ENCODE data around the gene CRYBG1. TPM values are rescaled to one million over a fixed set of nuclear protein-coding genes. Genes with fewer than 3 reads are reported as not detected.

The CRYBG1 gene
- total and polyA plus RNA-seq, 2 of the 4 experiments (the other 2 are of a cell fraction) = 0.38 to 1.1 TPM

GRCh38 chr6:106486236-106486635 lies 125.7 kb downstream of the CRYBG1 start:
- in situ Hi-C loops (cut with MboI; ENCODE audit: low sequenced_read_pairs) = no loop called here
- Histone ChIP-seq H3K4me2 (ENCODE audit: low read depth, low read length) (no peak overlapping the region), H2AFZ (replicated peaks; ENCODE audit: low read length, poor library complexity) (no peak overlapping the region), H3K9me1 (ENCODE audit: insufficient read depth, low read length) (peaks cover 4% of the 10 kb centered on the region; the same call in 1 of the 2 replicates), H2BK120ac (ENCODE audit: low read depth, low read length) (no peak overlapping the region), H3K27ac (ENCODE audit: insufficient read depth, low read length) (no peak overlapping the region), H2AK5ac (ENCODE audit: low read depth, low read length) (no peak overlapping the region), H4K91ac (ENCODE audit: insufficient read depth, low read depth, low read length) (no peak overlapping the region), H2BK5ac (ENCODE audit: low read depth, low read length, poor library complexity, severe bottlenecking) (no peak overlapping the region), H3K14ac (replicated peaks; ENCODE audit: low read depth, low read length) (no peak overlapping the region), H4K8ac (ENCODE audit: low read depth in 2 of 2, low read length in 2 of 2) (no peak overlapping the region), H3K9ac (ENCODE audit: low read depth, low read length) (no peak overlapping the region), H4K5ac (ENCODE audit: low read depth, low read length) (no peak overlapping the region), H3K79me1 (ENCODE audit: low read depth in 1 of 2, low read length in 2 of 2) (no peaks in the 10 kb centered on the region), H3K4ac (ENCODE audit: low read depth, low read length) (no peak overlapping the region), H3K4me3 (ENCODE audit: insufficient read depth, low read depth, low read length) (no peak overlapping the region), H4K20me1 (ENCODE audit: insufficient read depth, low read length) (no peaks in the 10 kb centered on the region), H2BK15ac (ENCODE audit: low read depth, low read length) (no peak overlapping the region), H2BK20ac (ENCODE audit: low read depth, low read length) (no peak overlapping the region), H3K56ac (ENCODE audit: extremely low read depth, insufficient read depth, low read length) (no peak overlapping the region), H2AK9ac (replicated peaks; ENCODE audit: low read depth, low read length, poor library complexity) (no peak overlapping the region), H3K9me3 (ENCODE audit: control insufficient read depth, insufficient read depth, low read length) (no peaks in the 10 kb centered on the region), H3K27me3 (ENCODE audit: control insufficient read depth, insufficient read depth, low read length) (peaks cover 18% of the 10 kb centered on the region), H3K36me3 (ENCODE audit: control insufficient read depth, insufficient read depth, low read length) (no peaks in the 10 kb centered on the region), H3K4me1 (ENCODE audit: control insufficient read depth, insufficient read depth, low read length) (no peaks in the 10 kb centered on the region), H3K23ac (ENCODE audit: low read depth, low read length) (no peak overlapping the region), H3K18ac (ENCODE audit: low read depth, low read length) (no peak overlapping the region)
- CTCF ChIA-PET = interaction anchor here (0.6 kb wide), 1 partner anchor 144 kb away, joined by 3 read pairs; no protein-coding TSS in a partner anchor
- BruUV-seq (replicated peaks) = no TSS peak
- no peak for ATAC-seq (ENCODE audit: low read depth)
- no CpG with 5 or more reads among the region's 1 CpG for WGBS, 2 experiments (ENCODE audit: extremely low coverage in 2 of 2, insufficient read length in 1 of 2)
- TF ChIP-seq USF2 (IDR thresholded peaks at IDR 0.05; ENCODE audit: low read depth, low read length) (no peak), SMC3 (IDR thresholded peaks at IDR 0.05; ENCODE audit: low read depth, low read length) (no peak), BHLHE40 (IDR thresholded peaks at IDR 0.05; ENCODE audit: low read depth, low read length) (no peak), POLR2A (IDR thresholded peaks at IDR 0.05; ENCODE audit: low read depth, low read length) (no peak), CHD1 (IDR thresholded peaks at IDR 0.05; ENCODE audit: low read depth, low read length) (no peak), RAD21 (IDR thresholded peaks at IDR 0.05; ENCODE audit: low read length) (no peak)
- POLR2A ChIA-PET (ENCODE audit: unreplicated experiment) = no interaction called here
- dilution Hi-C loops (cut with HindIII; ENCODE audit: low sequenced_read_pairs, unreplicated experiment) = no loop called here
- intact Hi-C loops (cut with micrococcal nuclease) = no loop called here
- no peak for DNase-seq

Measured in IMR-90 (cell line).